Adrenal gland (tissue), 12 donors: ENCODE results near the gene POLDIP3. TPM values are rescaled to one million over a fixed set of nuclear protein-coding genes. Genes with fewer than 3 reads are reported as not detected.

ENCODE experiments used
- DNase-seq, 7 donors: peaks; one replicate each; pipeline ENCODE4 v3.0.0-alpha.2; 2019 to 2020
- H3K27ac ChIP-seq, 5 donors: fragments of 200-600 bp; sonication (generic) in 4 of 5; 1 replicate in 3 of 5; 2 replicates in 2 of 5; pipeline versions ENCODE4 v1.5.1 to v1.8.0; 2016 to 2020; ENCODE audit warnings: mild to moderate bottlenecking in 1 of 5
- H3K27me3 ChIP-seq: fragments of 200-600 bp; 2 replicates; pipeline ENCODE4 v1.8.0; 2021
- H3K36me3 ChIP-seq, 2 donors: fragments of 200-600 bp; replicated peaks in 1 of 2; 1 replicate in 1 of 2; 2 replicates in 1 of 2; pipeline versions ENCODE4 v1.5.1 to v1.8.0; 2018 to 2022
- H3K4me1 ChIP-seq, 2 donors: fragments of 200-600 bp; replicated peaks in 1 of 2; 1 replicate in 1 of 2; 2 replicates in 1 of 2; pipeline versions ENCODE4 v1.5.1 to v1.8.0; 2018 to 2021
- H3K4me3 ChIP-seq, 4 donors: fragments of 200-600 bp; sonication (generic) in 3 of 4; one replicate each; pipeline ENCODE4 v1.5.1; 2016 to 2018
- H3K9me3 ChIP-seq, 3 donors: fragments of 200-600 bp; sonication (generic) in 1 of 3; replicated peaks in 1 of 3; 1 replicate in 2 of 3; 2 replicates in 1 of 3; pipeline versions ENCODE4 v1.5.1 to v1.8.0; 2016 to 2021
- CTCF ChIP-seq, 6 experiments: fragments of 450-650 bp in 4 of 6; fragments of 200-600 bp in 2 of 6; sonication (generic) in 1 of 6; IDR thresholded peaks; 1 replicate in 5 of 6; 2 replicates in 1 of 6; pipeline versions ENCODE4 v1.5.1 to v1.8.0; 2016 to 2021; ENCODE audit warnings: antibody characterized with exemption in 6 of 6, mild to moderate bottlenecking in 2 of 6, moderate library complexity in 1 of 6
- POLR2A ChIP-seq, 2 donors: fragments of 450-650 bp; IDR thresholded peaks; one replicate each; pipeline ENCODE4 v1.6.1; 2017; ENCODE audit warnings: antibody characterized with exemption in 2 of 2, mild to moderate bottlenecking in 2 of 2, moderate library complexity in 1 of 2
- WGBS, 4 donors: extraction: QIAGEN DNeasy Blood & Tissue Kit in 2 of 4; methylation state at CpG; one replicate each; pipeline versions ENCODE4 v1.1.5 to v1.1.7; 2013 to 2017; 5-methylcytosine and 5-hydroxymethylcytosine counted together
- intact Hi-C, 2 donors: fragments of 100-400 bp; cut with DNase I; formaldehyde crosslinking; loops; one replicate each; pipeline versions ENCODE4 v1.14.1 to v1.15.0; 2022 to 2023
- polyA plus RNA-seq, 3 donors: library from polyadenylated mRNA; stranded (reverse); fragments of 200-250 nt in 2 of 3; fragments of 350-450 nt in 1 of 3; fragmentation: Illumina TruSeq in 1 of 3; extraction: RNeasy Lipid Tissue Mini Kit (QIAGEN cat#74804) in 1 of 3; gene quantifications; one replicate each; pipeline ENCODE4 v1.2.3, GENCODE V29; 2013 to 2014
- total RNA-seq, 9 donors: library from RNA; depleted of rRNA in 4 of 9; stranded (reverse); fragments of >200 nt in 4 of 9; fragments of 120-200 nt in 1 of 9; fragmentation: NEBNext Ultra II Directional in 1 of 9; extraction: Animal tissue kit (Norgen Biotek cat#: 25700) in 1 of 9; gene quantifications; one replicate each; pipeline versions ENCODE4 v1.1.0 to v1.2.4, GENCODE V29; 2013 to 2023
- donor health status: healthy with polysubstance abuse.
- donor health status: Bipolar disorder and iron deficiency.
- donor health status: DM: yes; HTN: yes; CAD: no.
- donor health status: DM: no; HTN: no; CAD: no.
- donor health status: DM: no; HTN: no; CAD: no.
- donor health status: DM: yes; HTN: yes; CAD: no.

POLDIP3 gene
- total and polyA plus RNA-seq, 12 donors: 18.7 to 80.2 (median 45.4) TPM

DNA sequence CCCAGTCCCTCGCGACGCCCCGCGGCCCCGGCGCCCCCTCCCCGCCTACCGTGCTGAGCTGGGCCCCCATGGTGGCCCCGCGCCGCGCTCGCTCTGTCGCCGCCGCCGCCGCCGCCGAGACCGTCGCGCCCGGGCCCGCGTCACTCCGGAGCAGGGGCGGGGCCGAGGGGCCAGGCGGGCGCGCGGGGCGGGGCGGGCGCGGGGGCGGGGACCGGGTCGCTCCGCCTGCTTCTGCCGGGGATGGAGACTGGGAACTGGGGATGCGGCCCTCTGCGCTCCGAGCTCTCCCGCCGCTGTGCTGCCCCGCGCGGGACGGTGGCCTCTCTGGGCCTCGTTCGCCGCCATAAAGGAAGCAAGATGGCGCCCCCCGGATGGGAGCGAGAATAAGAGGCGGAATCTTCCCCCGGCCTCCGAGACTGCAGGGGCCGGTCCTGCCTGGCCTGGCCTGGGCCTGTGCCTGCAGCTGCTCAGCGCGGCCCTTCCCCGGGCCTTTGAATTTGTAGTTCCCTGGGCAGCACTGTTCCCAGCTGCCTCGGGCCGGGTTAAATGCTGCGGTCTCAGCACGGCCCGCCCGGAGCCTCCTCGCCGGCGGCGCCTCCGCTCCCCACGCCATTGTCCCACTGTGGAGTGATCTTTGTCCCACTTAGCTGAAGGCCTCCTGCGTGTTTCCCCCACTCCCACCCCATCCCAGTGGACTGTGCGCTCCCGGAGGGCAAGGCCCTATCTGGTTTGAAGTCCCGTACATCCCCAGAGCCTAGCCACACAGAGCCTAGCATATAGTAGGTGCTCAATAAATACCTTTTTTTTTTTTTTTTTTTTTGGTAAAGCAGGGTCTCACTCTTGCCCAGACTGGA, 34.8 kb upstream of the POLDIP3 start, which contains the start of gene CYB5R3:
TSS of gene CYB5R3 (minus strand) at position 147 of the 854 bp plus-strand sequence. CDS start at position 70, 77 bp downstream.
- no peaks in the 10 kb centered on the region for H3K36me3 ChIP-seq
- no peaks in the 10 kb centered on the region for H3K27me3 ChIP-seq
- peaks cover 34 to 44% of the 10 kb centered on the region in 2 donors for H3K4me1 ChIP-seq
- peak; percentile 80 to 87 (median 86) for DNase-seq
- H3K9me3 ChIP-seq: no peaks in the 10 kb centered on the region
- peak within 1 kb of the TSS; percentile 67 to 87 (median 82) for H3K4me3 ChIP-seq
- H3K27ac ChIP-seq: peak within 1 kb of the TSS; percentile 75 to 99 (median 88)
- WGBS, 4 donors: 10 to 58% (median 11%) methylated on average over 3 to 81 of the region's 81 CpGs
- intact Hi-C loops: no loop called here
- TF ChIP-seq CTCF (IDR thresholded peaks at IDR 0.05): peak in 1 of 6 experiments; percentile 3
- TF ChIP-seq POLR2A (IDR thresholded peaks at IDR 0.05): peak; percentile 41 to 47

- peak; percentile 49 to 73 (median 64) for DNase-seq
- H3K27me3 ChIP-seq: no peaks in the 10 kb centered on the region
- WGBS, 4 donors: 2 to 4% (median 2%) methylated on average over 14 to 49 of the region's 49 CpGs
- peak overlapping the region; percentile 75 to 99 (median 88) for H3K27ac ChIP-seq
- peak overlapping the region; percentile 67 to 87 (median 82) for H3K4me3 ChIP-seq
- no peaks in the 10 kb centered on the region for H3K9me3 ChIP-seq
- TF ChIP-seq POLR2A (IDR thresholded peaks at IDR 0.05): peak in 1 of 2 donors; percentile 59
- TF ChIP-seq CTCF (IDR thresholded peaks at IDR 0.05): no peak
- H3K36me3 ChIP-seq: no peaks in the 10 kb centered on the region
- intact Hi-C loops: no loop called here
- H3K4me1 ChIP-seq: peaks cover 43 to 53% of the 10 kb centered on the region in 2 donors
Measured at GRCh38 chr22:42648368-42649245, 33.9 kb upstream of the POLDIP3 start.

- WGBS, 4 donors: 49 to 72% (median 56%) methylated on average over 2 to 4 of the region's 4 CpGs
- H3K36me3 ChIP-seq: no peaks in the 10 kb centered on the region
- peak in 1 of 7 donors; percentile 20 for DNase-seq
- H3K4me3 ChIP-seq: peak overlapping the region in 3 of 4 donors; percentile 9 to 87 (median 80)
- TF ChIP-seq POLR2A (IDR thresholded peaks at IDR 0.05): no peak
- TF ChIP-seq CTCF (IDR thresholded peaks at IDR 0.05): no peak
- H3K9me3 ChIP-seq: no peaks in the 10 kb centered on the region
- peak overlapping the region in 4 of 5 donors; percentile 80 to 99 (median 91) for H3K27ac ChIP-seq
- H3K4me1 ChIP-seq: peaks cover 49 to 59% of the 10 kb centered on the region in 2 donors
- H3K27me3 ChIP-seq: no peaks in the 10 kb centered on the region
- intact Hi-C loops: no loop called here
Measured at GRCh38 chr22:42648017-42648367, 33.3 kb upstream of the POLDIP3 start.
